Measurements from ENCODE around the gene CALM1.

The CALM1 gene

GRCh38 chr14:90375934-90376333, 20.9 kb upstream of the CALM1 start:
- H3K4me2 ChIP-seq (ENCODE audit: low read length) = no peak overlapping the region
- H3K79me2 ChIP-seq (ENCODE audit: control insufficient read depth, low read length) = no peaks in the 10 kb centered on the region
- no peaks in the 10 kb centered on the region for H3K9me3 ChIP-seq (ENCODE audit: control insufficient read depth, insufficient read depth, low read length)
- no peaks in the 10 kb centered on the region for H3K36me3 ChIP-seq (ENCODE audit: control insufficient read depth, low read length)
- no peaks in the 10 kb centered on the region for H3K9me2 ChIP-seq (replicated peaks; ENCODE audit: control insufficient read depth, low read length)
- no peak for TF ChIP-seq EZH2phosphoT487 (IDR thresholded peaks at IDR 0.05; ENCODE audit: borderline replicate concordance, low read length)
- TF ChIP-seq, protein P1, sequence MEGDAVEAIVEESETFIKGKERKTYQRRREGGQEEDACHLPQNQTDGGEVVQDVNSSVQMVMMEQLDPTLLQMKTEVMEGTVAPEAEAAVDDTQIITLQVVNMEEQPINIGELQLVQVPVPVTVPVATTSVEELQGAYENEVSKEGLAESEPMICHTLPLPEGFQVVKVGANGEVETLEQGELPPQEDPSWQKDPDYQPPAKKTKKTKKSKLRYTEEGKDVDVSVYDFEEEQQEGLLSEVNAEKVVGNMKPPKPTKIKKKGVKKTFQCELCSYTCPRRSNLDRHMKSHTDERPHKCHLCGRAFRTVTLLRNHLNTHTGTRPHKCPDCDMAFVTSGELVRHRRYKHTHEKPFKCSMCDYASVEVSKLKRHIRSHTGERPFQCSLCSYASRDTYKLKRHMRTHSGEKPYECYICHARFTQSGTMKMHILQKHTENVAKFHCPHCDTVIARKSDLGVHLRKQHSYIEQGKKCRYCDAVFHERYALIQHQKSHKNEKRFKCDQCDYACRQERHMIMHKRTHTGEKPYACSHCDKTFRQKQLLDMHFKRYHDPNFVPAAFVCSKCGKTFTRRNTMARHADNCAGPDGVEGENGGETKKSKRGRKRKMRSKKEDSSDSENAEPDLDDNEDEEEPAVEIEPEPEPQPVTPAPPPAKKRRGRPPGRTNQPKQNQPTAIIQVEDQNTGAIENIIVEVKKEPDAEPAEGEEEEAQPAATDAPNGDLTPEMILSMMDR (IDR thresholded peaks at IDR 0.05; ENCODE audit: low read depth, low read length, poor library complexity, severe bottlenecking) = no peak
- H3K27ac ChIP-seq (ENCODE audit: low read depth, low read length) = no peak overlapping the region
- H3K27me3 ChIP-seq (ENCODE audit: control insufficient read depth, low read length) = no peaks in the 10 kb centered on the region
- H3F3A ChIP-seq (ENCODE audit: control insufficient read depth, insufficient read depth) = no peaks in the 10 kb centered on the region
- H4K20me1 ChIP-seq (ENCODE audit: control insufficient read depth, insufficient read depth, low read depth, low read length) = no peaks in the 10 kb centered on the region
- H3K4me3 ChIP-seq (ENCODE audit: low read length) = no peak overlapping the region
- no peaks in the 10 kb centered on the region for H3K4me1 ChIP-seq (ENCODE audit: control insufficient read depth, low read length)

DNA sequence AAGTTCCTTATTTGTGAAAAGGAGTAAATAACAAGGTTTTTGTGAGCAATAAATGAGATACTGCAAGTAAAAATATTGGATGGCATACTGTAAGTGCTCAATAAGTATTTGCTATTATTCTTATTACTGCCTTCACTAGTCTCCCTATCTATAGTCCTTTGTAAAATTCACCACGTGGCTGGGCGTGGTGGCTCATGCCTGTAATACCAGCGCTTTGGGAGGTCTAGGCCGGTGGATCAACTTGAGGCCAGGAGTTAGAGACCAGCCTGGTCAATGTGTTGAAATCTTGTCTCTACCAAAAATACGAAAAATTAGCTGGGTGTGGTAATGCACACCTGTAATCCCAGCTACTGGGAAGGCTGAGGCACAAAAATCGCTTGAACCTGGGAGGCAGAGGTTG, 18.6 kb upstream of the CALM1 start:
- H3K36me3 ChIP-seq (ENCODE audit: control insufficient read depth, low read length) = no peaks in the 10 kb centered on the region
- 0 out of 2 replicates have a peak, but pooled peaks cover 3% of the 10 kb centered on the region for H3F3A ChIP-seq (ENCODE audit: control insufficient read depth, insufficient read depth)
- no peak overlapping the region for H3K4me3 ChIP-seq (ENCODE audit: low read length)
- H3K27me3 ChIP-seq (ENCODE audit: control insufficient read depth, low read length) = no peaks in the 10 kb centered on the region
- no peak overlapping the region for H3K4me2 ChIP-seq (ENCODE audit: low read length)
- TF ChIP-seq, protein P1 (IDR thresholded peaks at IDR 0.05; ENCODE audit: low read depth, low read length, poor library complexity, severe bottlenecking) = no peak
- no peak for TF ChIP-seq EZH2phosphoT487 (IDR thresholded peaks at IDR 0.05; ENCODE audit: borderline replicate concordance, low read length)
- H3K79me2 ChIP-seq (ENCODE audit: control insufficient read depth, low read length) = no peaks in the 10 kb centered on the region
- no peaks in the 10 kb centered on the region for H3K9me2 ChIP-seq (replicated peaks; ENCODE audit: control insufficient read depth, low read length)
- H4K20me1 ChIP-seq (ENCODE audit: control insufficient read depth, insufficient read depth, low read depth, low read length) = no peaks in the 10 kb centered on the region
- peaks cover 13% of the 10 kb centered on the region for H3K4me1 ChIP-seq (ENCODE audit: control insufficient read depth, low read length)
- no peak overlapping the region for H3K27ac ChIP-seq (ENCODE audit: low read depth, low read length)
- no peaks in the 10 kb centered on the region for H3K9me3 ChIP-seq (ENCODE audit: control insufficient read depth, insufficient read depth, low read length)

DNA sequence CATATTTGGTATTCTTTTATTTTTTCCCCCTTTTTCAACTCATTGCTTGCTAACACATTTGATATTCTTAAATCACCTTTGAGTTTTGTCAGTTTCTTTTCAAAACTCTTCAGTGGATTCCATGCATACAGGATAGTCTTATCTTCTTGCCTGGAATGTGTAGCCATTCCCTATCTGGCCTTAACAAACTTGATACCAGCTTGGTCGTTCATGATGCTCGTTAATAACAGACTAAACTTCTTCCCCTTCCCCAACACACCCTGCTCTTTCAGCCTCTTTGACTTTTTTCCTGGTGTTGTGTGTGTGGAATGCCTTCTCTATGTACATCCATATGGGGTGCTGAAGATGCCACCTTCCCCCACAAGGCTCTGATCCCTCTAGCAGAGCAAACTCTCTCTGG, 17.7 kb upstream of the CALM1 start:
- Histone ChIP-seq H3K27ac (ENCODE audit: low read depth, low read length) (no peak overlapping the region), H3K36me3 (ENCODE audit: control insufficient read depth, low read length) (no peaks in the 10 kb centered on the region), H4K20me1 (ENCODE audit: control insufficient read depth, insufficient read depth, low read depth, low read length) (no peaks in the 10 kb centered on the region), H3K4me3 (ENCODE audit: low read length) (no peak overlapping the region), H3F3A (ENCODE audit: control insufficient read depth, insufficient read depth) (0 out of 2 replicates have a peak, but pooled peaks cover 3% of the 10 kb centered on the region), H3K79me2 (ENCODE audit: control insufficient read depth, low read length) (no peaks in the 10 kb centered on the region), H3K4me2 (ENCODE audit: low read length) (no peak overlapping the region), H3K9me2 (replicated peaks; ENCODE audit: control insufficient read depth, low read length) (no peaks in the 10 kb centered on the region), H3K9me3 (ENCODE audit: control insufficient read depth, insufficient read depth, low read length) (no peaks in the 10 kb centered on the region), H3K4me1 (ENCODE audit: control insufficient read depth, low read length) (peaks cover 21% of the 10 kb centered on the region), H3K27me3 (ENCODE audit: control insufficient read depth, low read length) (no peaks in the 10 kb centered on the region)
- TF ChIP-seq, protein P1 (IDR thresholded peaks at IDR 0.05; ENCODE audit: low read depth, low read length, poor library complexity, severe bottlenecking) = no peak
- no peak for TF ChIP-seq EZH2phosphoT487 (IDR thresholded peaks at IDR 0.05; ENCODE audit: borderline replicate concordance, low read length)
